Muscle layer of duodenum (tissue), 2 donors: Measurements from ENCODE around the gene DSCAML1.

Source experiments
- H3K27ac ChIP-seq: one replicate; pipeline ENCODE4 v1.7.0; 2013; ENCODE audit warnings: mild to moderate bottlenecking, low read length
- H3K27me3 ChIP-seq: one replicate; pipeline ENCODE4 v1.7.0; 2013; ENCODE audit warnings: low read depth, mild to moderate bottlenecking, control low read depth, low read length
- H3K36me3 ChIP-seq, 2 donors: one replicate each; pipeline ENCODE4 v1.7.0; 2013; ENCODE audit warnings: low read length in 2 of 2, control low read depth in 1 of 2, mild to moderate bottlenecking in 1 of 2; ENCODE audit not compliant: insufficient read depth in 2 of 2, control insufficient read depth in 1 of 2
- H3K4me1 ChIP-seq, 2 donors: one replicate each; pipeline ENCODE4 v1.7.0; 2013; ENCODE audit warnings: low read length in 2 of 2, mild to moderate bottlenecking in 2 of 2, control low read depth in 1 of 2, moderate library complexity in 1 of 2; ENCODE audit not compliant: insufficient read depth in 2 of 2, control insufficient read depth in 1 of 2
- H3K4me3 ChIP-seq, 2 donors: one replicate each; pipeline ENCODE4 v1.7.0; 2013; ENCODE audit warnings: low read length in 2 of 2, low read depth in 1 of 2, mild to moderate bottlenecking in 1 of 2
- H3K9me3 ChIP-seq, 2 donors: one replicate each; pipeline ENCODE4 v1.7.0; 2013; ENCODE audit warnings: low read length in 2 of 2, control low read depth in 1 of 2, mild to moderate bottlenecking in 1 of 2; ENCODE audit not compliant: control insufficient read depth in 1 of 2
- donor health status: healthy.

Gene DSCAML1

DNA sequence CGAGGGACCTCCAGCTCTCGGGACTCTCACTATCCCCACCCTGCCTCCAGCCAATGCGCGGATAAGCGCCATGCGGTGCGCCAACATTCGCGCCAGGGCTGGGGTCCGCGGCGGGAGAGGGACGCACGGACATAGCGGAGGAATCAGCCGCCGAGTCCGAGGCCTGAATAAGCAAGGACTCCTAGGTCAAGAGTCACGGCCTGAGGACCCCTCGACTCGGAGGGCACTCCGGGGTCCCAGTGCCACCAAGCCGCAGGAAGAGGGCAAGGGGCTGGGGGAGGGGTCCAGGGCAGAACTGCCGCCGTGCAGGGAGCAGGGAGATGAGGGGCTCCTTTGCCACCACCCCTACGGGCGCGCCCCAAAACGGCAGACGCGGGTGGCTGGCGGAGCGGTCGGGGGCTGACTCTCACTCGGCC, 552 bp downstream of the DSCAML1 start:
- Histone ChIP-seq H3K9me3 (no peaks in the 10 kb centered on the region), H3K4me1 (peaks cover 0 to 21% of the 10 kb centered on the region in 2 donors), H3K27me3 (peaks cover 18% of the 10 kb centered on the region), H3K4me3 (peak overlapping the region; percentile 16 to 54), H3K27ac (no peak overlapping the region), H3K36me3 (no peaks in the 10 kb centered on the region)

GRCh38 chr11:117795638-117796455, 1.2 kb downstream of the DSCAML1 start:
- Histone ChIP-seq H3K27me3 (peaks cover 18% of the 10 kb centered on the region), H3K27ac (no peak overlapping the region), H3K4me1 (peaks cover 0 to 21% of the 10 kb centered on the region in 2 donors), H3K4me3 (peak overlapping the region; percentile 16 to 54), H3K36me3 (no peaks in the 10 kb centered on the region), H3K9me3 (no peaks in the 10 kb centered on the region)

GRCh38 chr11:117794772-117795629, 2.0 kb downstream of the DSCAML1 start:
- H3K9me3 ChIP-seq, result no peaks in the 10 kb centered on the region
- H3K4me1 ChIP-seq, result peaks cover 0 to 21% of the 10 kb centered on the region in 2 donors
- H3K27me3 ChIP-seq, result peaks cover 18% of the 10 kb centered on the region
- no peak overlapping the region for H3K4me3 ChIP-seq
- H3K36me3 ChIP-seq, result no peaks in the 10 kb centered on the region
- H3K27ac ChIP-seq, result no peak overlapping the region

- no peak overlapping the region for H3K4me3 ChIP-seq
Observed at GRCh38 chr11:117794135-117794534, 2.9 kb downstream of the DSCAML1 start.

GRCh38 chr11:117793583-117793982, 3.4 kb downstream of the DSCAML1 start:
- Histone ChIP-seq H3K4me1 (peaks cover 0 to 21% of the 10 kb centered on the region in 2 donors), H3K4me3 (no peak overlapping the region), H3K9me3 (no peaks in the 10 kb centered on the region), H3K27me3 (peaks cover 18% of the 10 kb centered on the region), H3K27ac (no peak overlapping the region), H3K36me3 (no peaks in the 10 kb centered on the region)

More at GRCh38 chr11:117794135-117794534, 2.9 kb downstream of the DSCAML1 start:
- Histone ChIP-seq H3K9me3 (no peaks in the 10 kb centered on the region), H3K27me3 (peaks cover 18% of the 10 kb centered on the region), H3K36me3 (no peaks in the 10 kb centered on the region), H3K4me1 (peaks cover 0 to 21% of the 10 kb centered on the region in 2 donors), H3K27ac (no peak overlapping the region)

DNA sequence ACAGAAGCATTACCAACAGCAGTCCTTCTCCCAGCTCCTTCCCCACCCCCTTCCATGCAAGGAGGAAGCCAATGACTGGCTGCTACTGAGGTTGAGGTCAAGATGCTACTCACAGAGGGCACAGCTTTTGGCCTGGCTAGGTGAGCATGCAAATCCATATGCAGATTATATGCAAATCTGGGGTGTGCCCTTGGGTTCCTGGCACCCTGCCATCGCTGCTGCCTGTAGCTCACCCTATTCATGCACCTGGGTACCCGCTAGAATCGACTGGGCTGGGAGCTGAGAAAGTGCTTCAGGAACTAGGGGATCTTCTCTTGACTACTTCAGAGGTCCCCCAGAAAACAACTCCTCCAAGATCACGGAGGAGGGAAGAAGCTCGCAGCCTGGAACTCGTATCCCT, 4.0 kb downstream of the DSCAML1 start:
- peaks cover 0 to 21% of the 10 kb centered on the region in 2 donors for H3K4me1 ChIP-seq
- H3K4me3 ChIP-seq, result no peak overlapping the region
- no peaks in the 10 kb centered on the region for H3K9me3 ChIP-seq
- H3K27ac ChIP-seq, result no peak overlapping the region
- H3K27me3 ChIP-seq, result peaks cover 18% of the 10 kb centered on the region
- H3K36me3 ChIP-seq, result no peaks in the 10 kb centered on the region

DNA sequence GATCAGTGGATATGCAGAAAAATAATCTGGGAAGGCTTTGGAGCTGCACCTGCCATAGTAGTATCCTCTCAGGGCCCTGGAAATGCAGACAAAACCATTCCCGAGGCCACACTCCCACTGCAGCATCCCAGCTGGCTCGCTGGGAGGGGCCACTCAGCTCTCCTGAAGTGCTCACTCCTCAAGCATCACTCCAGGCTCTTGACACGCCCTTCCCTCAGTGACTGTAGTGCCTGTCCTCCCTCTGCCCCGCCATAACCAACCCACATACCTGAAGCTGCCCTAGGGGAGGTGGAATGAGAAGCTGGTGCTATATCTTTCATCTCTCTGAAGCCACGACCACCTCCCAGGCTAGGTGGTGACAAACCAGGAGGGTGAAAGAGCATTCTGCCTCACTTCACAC, 4.8 kb downstream of the DSCAML1 start:
- Histone ChIP-seq H3K9me3 (no peaks in the 10 kb centered on the region), H3K4me1 (peaks cover 0 to 21% of the 10 kb centered on the region in 2 donors), H3K36me3 (no peaks in the 10 kb centered on the region), H3K4me3 (no peak overlapping the region), H3K27ac (no peak overlapping the region), H3K27me3 (peaks cover 18% of the 10 kb centered on the region)

- Histone ChIP-seq H3K27ac (no peak overlapping the region), H3K9me3 (no peaks in the 10 kb centered on the region), H3K4me3 (no peak overlapping the region), H3K36me3 (no peaks in the 10 kb centered on the region), H3K27me3 (peaks cover 3% of the 10 kb centered on the region), H3K4me1 (peaks cover 0 to 2% of the 10 kb centered on the region in 2 donors)
Observed at GRCh38 chr11:117790279-117790678, 6.7 kb downstream of the DSCAML1 start.

DNA sequence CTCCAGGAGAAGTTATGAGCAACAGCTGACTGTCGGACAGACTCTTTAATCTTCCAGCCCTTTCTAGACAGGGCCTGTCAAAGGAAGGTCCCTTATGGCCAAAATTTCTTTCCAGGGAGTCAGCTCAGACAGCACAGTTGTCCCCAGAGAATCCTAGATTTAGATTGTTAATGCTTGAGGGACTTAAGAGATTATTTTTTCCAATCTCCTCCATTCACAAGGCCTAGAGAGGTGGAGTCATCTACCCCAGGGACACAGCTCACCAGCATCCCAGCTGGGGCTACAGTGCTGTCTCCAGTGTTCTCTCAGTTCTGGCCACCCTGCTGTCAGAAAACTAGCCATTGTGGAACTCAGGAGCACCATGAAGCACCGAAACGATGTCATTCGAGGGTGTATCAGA, 7.8 kb downstream of the DSCAML1 start:
- Histone ChIP-seq H3K9me3 (no peaks in the 10 kb centered on the region), H3K27me3 (no peaks in the 10 kb centered on the region), H3K27ac (no peak overlapping the region), H3K4me3 (no peak overlapping the region), H3K4me1 (no peaks in the 10 kb centered on the region), H3K36me3 (no peaks in the 10 kb centered on the region)

- H3K36me3 ChIP-seq, result no peaks in the 10 kb centered on the region
- no peaks in the 10 kb centered on the region for H3K4me1 ChIP-seq
- no peaks in the 10 kb centered on the region for H3K27me3 ChIP-seq
- no peaks in the 10 kb centered on the region for H3K9me3 ChIP-seq
- H3K4me3 ChIP-seq, result no peak overlapping the region
- H3K27ac ChIP-seq, result no peak overlapping the region
Observed at GRCh38 chr11:117786135-117786870, 10.7 kb downstream of the DSCAML1 start.

- Histone ChIP-seq H3K4me3 (no peak overlapping the region), H3K9me3 (no peaks in the 10 kb centered on the region), H3K4me1 (no peaks in the 10 kb centered on the region), H3K36me3 (peaks cover 4 to 9% of the 10 kb centered on the region in 2 donors), H3K27me3 (no peaks in the 10 kb centered on the region), H3K27ac (no peak overlapping the region)
Observed at GRCh38 chr11:117782101-117782500, 14.9 kb downstream of the DSCAML1 start.
